Nephron (organoid): Measurements from ENCODE around the gene NEIL3.

Experiments used
- H3K27ac Mint-ChIP-seq, 3 experiments: 2 replicates each; pipeline ENCODE4 v1.8.0; 2020; ENCODE audit warnings: mixed read lengths in 3 of 3, mild to moderate bottlenecking in 2 of 3, moderate library complexity in 1 of 3
- H3K27me3 Mint-ChIP-seq: 2 replicates; pipeline ENCODE4 v1.8.0; 2021; ENCODE audit warnings: low read depth, mild to moderate bottlenecking, moderate library complexity, mixed read lengths
- H3K36me3 Mint-ChIP-seq: 2 replicates; pipeline ENCODE4 v1.8.0; 2020; ENCODE audit warnings: low read depth, mixed read lengths
- H3K4me1 Mint-ChIP-seq: 2 replicates; pipeline ENCODE4 v1.8.0; 2020; ENCODE audit warnings: mixed read lengths
- H3K4me3 Mint-ChIP-seq, 3 experiments: 2 replicates each; pipeline ENCODE4 v1.8.0; 2020; ENCODE audit warnings: mild to moderate bottlenecking in 3 of 3, mixed read lengths in 3 of 3, moderate library complexity in 2 of 3
- H3K9me3 Mint-ChIP-seq: 2 replicates; pipeline ENCODE4 v1.8.0; 2020; ENCODE audit warnings: mixed read lengths
- TF ChIP-seq, protein P1 (sequence below), 3 experiments: fragments of 200-600 bp; sonication (generic); IDR thresholded peaks; one replicate each; pipeline ENCODE4 v1.5.0; 2021; ENCODE audit warnings: antibody characterized with exemption in 3 of 3; ENCODE audit not compliant: unreplicated experiment in 3 of 3

NEIL3 gene

DNA sequence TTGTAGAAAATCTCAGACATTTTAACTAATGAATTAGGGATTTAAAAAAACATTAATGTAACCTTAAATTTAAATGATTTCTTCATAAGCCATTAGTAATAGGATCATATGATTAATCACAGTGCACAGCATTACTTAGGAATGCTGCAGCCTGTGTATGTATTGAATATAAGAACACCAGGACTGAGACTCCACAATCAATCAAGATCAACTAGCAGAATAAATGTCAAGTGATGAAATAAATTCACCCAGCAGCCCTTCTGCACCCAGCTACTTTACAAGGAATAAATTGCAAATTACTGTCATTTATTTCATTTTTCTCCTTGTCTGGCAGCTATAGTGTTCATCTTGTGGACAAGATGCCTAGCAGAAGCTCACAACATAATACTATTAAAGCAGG, 46.5 kb downstream of the NEIL3 start:
- no peaks in the 10 kb centered on the region for H3K9me3 Mint-ChIP-seq
- peaks cover 5% of the 10 kb centered on the region for H3K36me3 Mint-ChIP-seq
- H3K27ac Mint-ChIP-seq, result no peak overlapping the region
- TF ChIP-seq, protein P1, sequence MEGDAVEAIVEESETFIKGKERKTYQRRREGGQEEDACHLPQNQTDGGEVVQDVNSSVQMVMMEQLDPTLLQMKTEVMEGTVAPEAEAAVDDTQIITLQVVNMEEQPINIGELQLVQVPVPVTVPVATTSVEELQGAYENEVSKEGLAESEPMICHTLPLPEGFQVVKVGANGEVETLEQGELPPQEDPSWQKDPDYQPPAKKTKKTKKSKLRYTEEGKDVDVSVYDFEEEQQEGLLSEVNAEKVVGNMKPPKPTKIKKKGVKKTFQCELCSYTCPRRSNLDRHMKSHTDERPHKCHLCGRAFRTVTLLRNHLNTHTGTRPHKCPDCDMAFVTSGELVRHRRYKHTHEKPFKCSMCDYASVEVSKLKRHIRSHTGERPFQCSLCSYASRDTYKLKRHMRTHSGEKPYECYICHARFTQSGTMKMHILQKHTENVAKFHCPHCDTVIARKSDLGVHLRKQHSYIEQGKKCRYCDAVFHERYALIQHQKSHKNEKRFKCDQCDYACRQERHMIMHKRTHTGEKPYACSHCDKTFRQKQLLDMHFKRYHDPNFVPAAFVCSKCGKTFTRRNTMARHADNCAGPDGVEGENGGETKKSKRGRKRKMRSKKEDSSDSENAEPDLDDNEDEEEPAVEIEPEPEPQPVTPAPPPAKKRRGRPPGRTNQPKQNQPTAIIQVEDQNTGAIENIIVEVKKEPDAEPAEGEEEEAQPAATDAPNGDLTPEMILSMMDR (IDR thresholded peaks at IDR 0.05; ENCODE audit: unreplicated experiment in 3 of 3), result no peak
- H3K4me1 Mint-ChIP-seq, result no peaks in the 10 kb centered on the region
- H3K27me3 Mint-ChIP-seq, result no peaks in the 10 kb centered on the region
- H3K4me3 Mint-ChIP-seq, result no peak overlapping the region

DNA sequence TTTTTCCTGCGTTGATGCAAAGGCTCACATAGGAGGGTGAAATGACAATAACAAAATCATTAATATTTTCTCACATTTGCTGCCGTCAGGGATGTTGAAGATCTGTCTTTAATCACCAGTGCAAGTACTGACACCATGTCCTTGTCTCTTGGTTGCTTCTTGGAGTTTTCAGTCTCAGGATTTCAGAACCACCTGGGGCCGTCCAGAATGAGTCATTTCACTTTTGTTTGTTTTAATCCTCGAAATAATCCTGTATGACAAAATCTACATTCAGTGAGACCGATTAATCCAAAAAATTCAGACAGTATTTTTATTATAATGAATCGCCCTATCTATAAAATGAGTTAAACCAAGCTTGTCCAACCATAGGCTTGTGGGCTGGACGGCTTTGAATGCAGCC, 47.2 kb downstream of the NEIL3 start:
- no peaks in the 10 kb centered on the region for H3K27me3 Mint-ChIP-seq
- no peaks in the 10 kb centered on the region for H3K9me3 Mint-ChIP-seq
- H3K4me3 Mint-ChIP-seq, result no peak overlapping the region
- no peak overlapping the region for H3K27ac Mint-ChIP-seq
- peaks cover 5% of the 10 kb centered on the region for H3K36me3 Mint-ChIP-seq
- TF ChIP-seq, protein P1 (IDR thresholded peaks at IDR 0.05; ENCODE audit: unreplicated experiment in 3 of 3), result no peak
- H3K4me1 Mint-ChIP-seq, result no peaks in the 10 kb centered on the region

DNA sequence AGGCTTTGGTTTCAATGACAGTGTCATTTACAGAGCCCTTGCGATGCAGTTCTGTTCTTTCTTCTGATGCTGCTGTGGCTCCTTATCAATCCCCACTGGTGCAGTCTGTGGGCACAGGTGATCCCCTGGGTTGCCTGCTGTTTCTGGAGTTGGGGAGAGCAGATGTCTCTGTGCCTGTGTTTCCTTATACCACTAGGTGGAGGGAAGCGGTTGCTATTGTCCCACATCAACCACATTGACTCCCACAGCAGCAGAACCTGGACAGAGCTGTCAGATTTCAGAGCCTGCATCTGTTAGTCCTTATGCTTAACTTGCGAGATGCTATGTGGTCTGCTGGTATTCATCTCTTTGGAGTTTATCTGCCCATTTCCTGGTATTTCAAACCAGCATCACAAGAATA, 57.7 kb downstream of the NEIL3 start:
- Mint-ChIP-seq H3K36me3 (no peaks in the 10 kb centered on the region), H3K27ac (no peak overlapping the region)
- TF ChIP-seq, protein P1 (IDR thresholded peaks at IDR 0.05; ENCODE audit: unreplicated experiment in 3 of 3), result no peak

DNA sequence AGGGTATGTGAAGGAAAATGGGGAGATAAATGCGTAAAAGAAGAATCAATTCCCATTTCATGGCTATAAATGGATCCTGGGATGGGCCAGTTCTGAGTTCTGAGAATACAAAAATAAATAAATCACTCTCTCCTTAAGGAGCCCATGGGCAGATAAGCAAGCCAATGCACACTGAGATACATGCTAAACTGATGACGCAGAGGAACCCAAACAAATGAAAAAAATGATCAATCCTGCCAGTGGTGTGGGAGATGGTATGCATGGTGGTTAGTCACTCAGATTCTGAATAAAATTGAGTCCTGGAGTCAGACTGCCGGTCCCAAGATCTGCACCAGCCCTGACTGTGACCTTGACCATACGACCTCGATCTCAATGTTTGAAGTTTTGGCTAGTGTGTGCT, 59.7 kb downstream of the NEIL3 start:
- Mint-ChIP-seq H3K27ac (no peak overlapping the region), H3K4me1 (no peaks in the 10 kb centered on the region), H3K36me3 (no peaks in the 10 kb centered on the region), H3K9me3 (no peaks in the 10 kb centered on the region), H3K27me3 (no peaks in the 10 kb centered on the region), H3K4me3 (no peak overlapping the region)
- TF ChIP-seq, protein P1 (IDR thresholded peaks at IDR 0.05; ENCODE audit: unreplicated experiment in 3 of 3), result no peak

More for the DNA sequence above, 57.7 kb downstream of the NEIL3 start:
- no peak overlapping the region for H3K4me3 Mint-ChIP-seq
- no peaks in the 10 kb centered on the region for H3K27me3 Mint-ChIP-seq
- H3K9me3 Mint-ChIP-seq, result no peaks in the 10 kb centered on the region
- H3K4me1 Mint-ChIP-seq, result no peaks in the 10 kb centered on the region

DNA sequence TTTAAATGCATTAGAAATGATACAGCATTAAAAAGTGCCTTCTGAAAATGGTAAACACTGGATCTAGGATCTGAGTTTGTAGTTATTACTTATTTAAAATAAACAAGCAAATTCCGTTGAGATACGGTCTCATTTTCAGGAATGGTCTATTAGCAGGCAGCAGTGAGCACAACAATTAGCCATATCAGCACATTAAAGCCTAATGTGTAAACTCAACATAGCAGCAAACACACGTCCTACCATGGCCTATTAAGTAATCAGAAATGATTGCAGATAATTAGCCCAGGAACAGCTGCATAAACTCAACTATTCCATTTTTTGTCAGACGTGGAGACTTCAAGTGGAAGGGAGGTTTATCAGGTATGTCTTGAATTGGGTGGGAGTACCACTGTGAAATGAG, 61.8 kb downstream of the NEIL3 start:
- H3K27me3 Mint-ChIP-seq, result no peaks in the 10 kb centered on the region
- H3K4me1 Mint-ChIP-seq, result no peaks in the 10 kb centered on the region
- no peak overlapping the region for H3K4me3 Mint-ChIP-seq
- no peaks in the 10 kb centered on the region for H3K9me3 Mint-ChIP-seq
- no peak overlapping the region for H3K27ac Mint-ChIP-seq
- TF ChIP-seq, protein P1 (IDR thresholded peaks at IDR 0.05; ENCODE audit: unreplicated experiment in 3 of 3), result no peak
- H3K36me3 Mint-ChIP-seq, result no peaks in the 10 kb centered on the region

DNA sequence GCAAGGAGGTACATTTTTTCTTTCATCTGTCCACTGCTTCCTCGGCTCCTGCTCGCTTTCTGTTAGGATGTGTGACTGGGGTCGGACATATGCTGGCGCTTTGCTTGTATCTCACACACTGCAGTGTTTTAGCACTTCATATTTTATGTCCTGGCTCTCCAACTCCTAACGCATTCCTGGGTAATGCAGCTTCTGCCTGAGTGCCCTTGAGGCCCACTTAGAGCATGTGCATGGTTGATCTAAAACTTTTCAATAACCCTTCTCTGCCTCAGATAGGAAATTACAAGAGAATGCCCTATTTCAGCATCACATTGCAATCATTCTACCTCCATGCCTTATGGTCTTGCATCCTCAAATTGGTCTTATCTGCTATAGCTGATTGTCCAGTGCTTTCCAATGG, 65.3 kb downstream of the NEIL3 start:
- Mint-ChIP-seq H3K4me1 (no peaks in the 10 kb centered on the region), H3K27ac (no peak overlapping the region), H3K9me3 (no peaks in the 10 kb centered on the region), H3K36me3 (no peaks in the 10 kb centered on the region), H3K27me3 (no peaks in the 10 kb centered on the region), H3K4me3 (no peak overlapping the region)
- TF ChIP-seq, protein P1 (IDR thresholded peaks at IDR 0.05; ENCODE audit: unreplicated experiment in 3 of 3), result no peak
